CD8-positive, alpha-beta memory T cell (primary cell): ENCODE measurements around the gene ZNF500. TPM values are rescaled to one million over a fixed set of nuclear protein-coding genes. Genes with fewer than 3 reads are reported as not detected.

Experiments used
- CTCF ChIA-PET: fragments of 350-600 bp; sonication (Branson Sonifier 250); formaldehyde crosslinking; loops from one replicate; lab custom pipeline; 2021; ENCODE audit warnings: antibody characterized with exemption; lab: Charles Lee
- POLR2A ChIA-PET: fragments of 350-600 bp; sonication (Branson Sonifier 250); formaldehyde crosslinking; loops from one replicate; lab custom pipeline; 2021; ENCODE audit warnings: antibody characterized with exemption; lab: Charles Lee
- DNase-seq, 5 donors: peaks; one replicate each; pipeline versions ENCODE4 v3.0.0 to v3.0.0-alpha.2; 2020 to 2022; ENCODE audit warnings: mixed read lengths in 1 of 5
- H3K27ac ChIP-seq: one replicate; pipeline ENCODE4 v1.7.0; 2013; ENCODE audit warnings: low read depth, mild to moderate bottlenecking, low read length, moderate library complexity
- H3K27me3 ChIP-seq: 2 replicates; pipeline ENCODE4 v1.7.0; 2013; ENCODE audit warnings: low read length, mild to moderate bottlenecking; ENCODE audit not compliant: insufficient read depth, poor library complexity, severe bottlenecking
- H3K36me3 ChIP-seq: 2 replicates; pipeline ENCODE4 v1.7.0; 2013; ENCODE audit warnings: mild to moderate bottlenecking, low read length, moderate library complexity; ENCODE audit not compliant: insufficient read depth
- H3K4me1 ChIP-seq: 2 replicates; pipeline ENCODE4 v1.7.0; 2013; ENCODE audit warnings: mild to moderate bottlenecking, low read length, moderate library complexity; ENCODE audit not compliant: insufficient read depth
- H3K4me3 ChIP-seq: 2 replicates; pipeline ENCODE4 v1.7.0; 2013; ENCODE audit warnings: mild to moderate bottlenecking, low read length
- H3K9me3 ChIP-seq: 2 replicates; pipeline ENCODE4 v1.7.0; 2013; ENCODE audit warnings: mild to moderate bottlenecking, low read length
- H3K27ac Mint-ChIP-seq, 8 donors: one replicate each; pipeline ENCODE4 v1.8.0; 2020 to 2021; ENCODE audit warnings: mixed read lengths in 8 of 8, mild to moderate bottlenecking in 6 of 8, inconsistent platforms in 3 of 8, moderate library complexity in 3 of 8
- H3K27me3 Mint-ChIP-seq, 2 donors: one replicate each; pipeline ENCODE4 v1.8.0; 2020 to 2021; ENCODE audit warnings: mixed read lengths in 2 of 2, mild to moderate bottlenecking in 1 of 2, moderate library complexity in 1 of 2
- H3K36me3 Mint-ChIP-seq, 3 donors: one replicate each; pipeline ENCODE4 v1.8.0; 2020 to 2021; ENCODE audit warnings: mixed read lengths in 3 of 3, inconsistent platforms in 1 of 3, mild to moderate bottlenecking in 1 of 3
- H3K4me1 Mint-ChIP-seq, 3 donors: one replicate each; pipeline ENCODE4 v1.8.0; 2020 to 2021; ENCODE audit warnings: mixed read lengths in 3 of 3, inconsistent platforms in 1 of 3, mild to moderate bottlenecking in 1 of 3
- H3K4me3 Mint-ChIP-seq, 7 donors: one replicate each; pipeline ENCODE4 v1.8.0; 2020 to 2021; ENCODE audit warnings: mixed read lengths in 7 of 7, mild to moderate bottlenecking in 6 of 7, moderate library complexity in 4 of 7, inconsistent platforms in 2 of 7
- H3K9me3 Mint-ChIP-seq, 5 donors: one replicate each; pipeline ENCODE4 v1.8.0; 2020 to 2022; ENCODE audit warnings: mixed read lengths in 5 of 5, mild to moderate bottlenecking in 3 of 5, moderate library complexity in 2 of 5, inconsistent platforms in 1 of 5
- polyA plus RNA-seq: library from polyadenylated mRNA; unstranded; fragments of 300-500 nt; fragmentation: Illumina TruSeq; gene quantifications from one replicate; pipeline ENCODE4 v1.2.3, GENCODE V29; 2021
- total RNA-seq, 2 experiments: library from RNA; stranded (reverse); gene quantifications; one replicate each; pipeline ENCODE4 v1.2.3, GENCODE V29; 2021

The ZNF500 gene
- total and polyA plus RNA-seq, 3 experiments from 2014 or later: 12.7 to 15.2 (median 13.7) TPM

- H3K4me1 Mint-ChIP-seq: no peaks in the 10 kb centered on the region
- Histone ChIP-seq H3K4me3 (no peak overlapping the region), H3K9me3 (no peaks in the 10 kb centered on the region), H3K4me1 (no peaks in the 10 kb centered on the region), H3K27ac (no peak overlapping the region), H3K27me3 (no peaks in the 10 kb centered on the region), H3K36me3 (no peaks in the 10 kb centered on the region)
- H3K9me3 Mint-ChIP-seq: no peaks in the 10 kb centered on the region
- ChIA-PET POLR2A (no interaction called here), CTCF (no interaction called here)
- no peaks in the 10 kb centered on the region for H3K27me3 Mint-ChIP-seq
- no peak overlapping the region for H3K27ac Mint-ChIP-seq
- DNase-seq: no peak
- no peaks in the 10 kb centered on the region for H3K36me3 Mint-ChIP-seq
- no peak overlapping the region for H3K4me3 Mint-ChIP-seq
These were observed 8.0 kb upstream of the ZNF500 start for GRCh38 chr16:4775005-4775404.

GRCh38 chr16:4772351-4772750 lies 5.4 kb upstream of the ZNF500 start:
- H3K27ac ChIP-seq: no peak overlapping the region
- Mint-ChIP-seq H3K4me1 (peaks cover 13 to 23% (median 22%) of the 10 kb centered on the region in 3 donors), H3K36me3 (peaks cover 0 to 3% (median 0%) of the 10 kb centered on the region in 3 donors), H3K9me3 (no peaks in the 10 kb centered on the region), H3K27me3 (peaks cover 0 to 1% of the 10 kb centered on the region in 2 donors), H3K27ac (no peak overlapping the region), H3K4me3 (no peak overlapping the region)
- no peak overlapping the region for H3K4me3 ChIP-seq
- H3K36me3 ChIP-seq: no peaks in the 10 kb centered on the region
- ChIA-PET POLR2A (no interaction called here), CTCF (interaction anchor here (1.2 kb wide), 1 partner anchor 37 kb away, joined by 4 read pairs; no protein-coding TSS in a partner anchor)
- no peaks in the 10 kb centered on the region for H3K27me3 ChIP-seq
- peaks cover 9% of the 10 kb centered on the region for H3K4me1 ChIP-seq
- H3K9me3 ChIP-seq: no peaks in the 10 kb centered on the region
- no peak for DNase-seq

GRCh38 chr16:4771646-4772045 lies 4.7 kb upstream of the ZNF500 start:
- ChIA-PET POLR2A (no interaction called here), CTCF (no interaction called here)
- H3K4me1 ChIP-seq: peaks cover 9% of the 10 kb centered on the region
- Mint-ChIP-seq H3K4me1 (peaks cover 16 to 26% (median 26%) of the 10 kb centered on the region in 3 donors), H3K36me3 (peaks cover 0 to 6% (median 0%) of the 10 kb centered on the region in 3 donors), H3K27ac (no peak overlapping the region), H3K9me3 (no peaks in the 10 kb centered on the region), H3K27me3 (peaks cover 0 to 1% of the 10 kb centered on the region in 2 donors), H3K4me3 (peak overlapping the region in 1 of 7 donors; percentile 11)
- DNase-seq: no peak
- no peak overlapping the region for H3K27ac ChIP-seq
- no peaks in the 10 kb centered on the region for H3K27me3 ChIP-seq
- no peaks in the 10 kb centered on the region for H3K9me3 ChIP-seq
- H3K4me3 ChIP-seq: no peak overlapping the region
- H3K36me3 ChIP-seq: no peaks in the 10 kb centered on the region

GRCh38 chr16:4769306-4769638 lies 2.3 kb upstream of the ZNF500 start:
- Histone ChIP-seq H3K36me3 (no peaks in the 10 kb centered on the region), H3K4me3 (peak overlapping the region; percentile 66), H3K27me3 (no peaks in the 10 kb centered on the region), H3K27ac (no peak overlapping the region), H3K9me3 (no peaks in the 10 kb centered on the region), H3K4me1 (peaks cover 24% of the 10 kb centered on the region)
- CTCF ChIA-PET: interaction anchor here (1.1 to 1.6 kb wide), 2 partner anchors 33 to 35 kb away, joined by 4 to 6 read pairs; partner anchors contain the start of genes ANKS3, DNAAF8 and ROGDI
- H3K36me3 Mint-ChIP-seq: peaks cover 0 to 18% (median 0%) of the 10 kb centered on the region in 3 donors
- POLR2A ChIA-PET: interaction anchor here (1.0 to 4.1 kb wide), 4 partner anchors 34 to 153 kb away, joined by 3 to 27 read pairs (median 6); partner anchors contain the start of genes ANKS3, DNAAF8, GLYR1 and ROGDI
- peaks cover 0 to 1% of the 10 kb centered on the region in 2 donors for H3K27me3 Mint-ChIP-seq
- DNase-seq: no peak
- peak overlapping the region; percentile 52 to 98 (median 88) for H3K27ac Mint-ChIP-seq
- peak overlapping the region; percentile 63 to 99 (median 90) for H3K4me3 Mint-ChIP-seq
- H3K9me3 Mint-ChIP-seq: no peaks in the 10 kb centered on the region
- H3K4me1 Mint-ChIP-seq: peaks cover 23 to 39% (median 35%) of the 10 kb centered on the region in 3 donors

- peaks cover 24% of the 10 kb centered on the region for H3K4me1 ChIP-seq
- Mint-ChIP-seq H3K4me1 (peaks cover 23 to 39% (median 35%) of the 10 kb centered on the region in 3 donors), H3K9me3 (no peaks in the 10 kb centered on the region), H3K4me3 (peak overlapping the region; percentile 88 to 99 (median 91)), H3K27ac (peak overlapping the region; percentile 85 to 98 (median 93)), H3K36me3 (peaks cover 0 to 22% (median 0%) of the 10 kb centered on the region in 3 donors), H3K27me3 (peaks cover 0 to 1% of the 10 kb centered on the region in 2 donors)
- no peaks in the 10 kb centered on the region for H3K27me3 ChIP-seq
- DNase-seq: peak; percentile 71 to 88 (median 79)
- CTCF ChIA-PET: interaction anchor here (1.1 to 1.6 kb wide), 2 partner anchors 34 kb away, joined by 4 to 6 read pairs; partner anchors contain the start of genes ANKS3, DNAAF8 and ROGDI
- POLR2A ChIA-PET: interaction anchor here (0.6 to 4.1 kb wide), 6 partner anchors 29 to 840 kb away, joined by 3 to 27 read pairs (median 5); partner anchors contain the start of genes ANKS3, DNAAF8, GLYR1 and ROGDI
- H3K4me3 ChIP-seq: peak overlapping the region; percentile 66
- H3K27ac ChIP-seq: peak overlapping the region; percentile 51
- no peaks in the 10 kb centered on the region for H3K9me3 ChIP-seq
- no peaks in the 10 kb centered on the region for H3K36me3 ChIP-seq
These were observed 1.8 kb upstream of the ZNF500 start for GRCh38 chr16:4768549-4769305.

GRCh38 chr16:4767872-4768548 lies 1.0 kb upstream of the ZNF500 start:
- ChIA-PET POLR2A (interaction anchor here (0.6 to 4.1 kb wide), 5 partner anchors 28 to 839 kb away, joined by 3 to 27 read pairs (median 6); partner anchors contain the start of genes ANKS3, DNAAF8, GLYR1 and ROGDI), CTCF (interaction anchor here (0.5 to 1.6 kb wide), 3 partner anchors 33 to 219 kb away, joined by 3 to 6 read pairs (median 4); partner anchors contain the start of genes ANKS3, DNAAF8 and ROGDI)
- Mint-ChIP-seq H3K4me3 (peak overlapping the region; percentile 88 to 99 (median 91)), H3K36me3 (peaks cover 0 to 27% (median 0%) of the 10 kb centered on the region in 3 donors), H3K4me1 (peaks cover 23 to 39% (median 35%) of the 10 kb centered on the region in 3 donors), H3K9me3 (no peaks in the 10 kb centered on the region), H3K27ac (peak overlapping the region; percentile 85 to 98 (median 93)), H3K27me3 (peaks cover 0 to 1% of the 10 kb centered on the region in 2 donors)
- peaks cover 24% of the 10 kb centered on the region for H3K4me1 ChIP-seq
- DNase-seq: peak in 1 of 5 donors; percentile 10
- no peaks in the 10 kb centered on the region for H3K36me3 ChIP-seq
- H3K9me3 ChIP-seq: no peaks in the 10 kb centered on the region
- H3K4me3 ChIP-seq: peak overlapping the region; percentile 66
- H3K27me3 ChIP-seq: no peaks in the 10 kb centered on the region
- H3K27ac ChIP-seq: peak overlapping the region; percentile 51

- peaks cover 23 to 39% (median 35%) of the 10 kb centered on the region in 3 donors for H3K4me1 Mint-ChIP-seq
- H3K36me3 Mint-ChIP-seq: peaks cover 0 to 46% (median 2%) of the 10 kb centered on the region in 3 donors
- no peaks in the 10 kb centered on the region for H3K9me3 ChIP-seq
- peak overlapping the region; percentile 83 to 98 (median 88) for H3K27ac Mint-ChIP-seq
- H3K27ac ChIP-seq: peak overlapping the region; percentile 64
- H3K4me3 ChIP-seq: peak overlapping the region; percentile 95
- H3K36me3 ChIP-seq: peaks cover 10% of the 10 kb centered on the region
- POLR2A ChIA-PET: interaction anchor here (4.1 kb wide), 1 partner anchor 31 kb away, joined by 27 read pairs; the partner anchor contains the start of genes ANKS3 and DNAAF8
- H3K9me3 Mint-ChIP-seq: no peaks in the 10 kb centered on the region
- peaks cover 24% of the 10 kb centered on the region for H3K4me1 ChIP-seq
- CTCF ChIA-PET: interaction anchor here (1.1 to 2.3 kb wide), 2 partner anchors 31 kb away, joined by 4 to 8 read pairs; partner anchors contain the start of gene DNAAF8
- H3K27me3 ChIP-seq: no peaks in the 10 kb centered on the region
- peaks cover 0 to 1% of the 10 kb centered on the region in 2 donors for H3K27me3 Mint-ChIP-seq
- no peak for DNase-seq
- peak overlapping the region; percentile 81 to 99 (median 86) for H3K4me3 Mint-ChIP-seq
These were observed 1.2 kb downstream of the ZNF500 start for GRCh38 chr16:4765511-4766474.
